ENCODE results near the gene PTPRF.

The PTPRF gene

DNA sequence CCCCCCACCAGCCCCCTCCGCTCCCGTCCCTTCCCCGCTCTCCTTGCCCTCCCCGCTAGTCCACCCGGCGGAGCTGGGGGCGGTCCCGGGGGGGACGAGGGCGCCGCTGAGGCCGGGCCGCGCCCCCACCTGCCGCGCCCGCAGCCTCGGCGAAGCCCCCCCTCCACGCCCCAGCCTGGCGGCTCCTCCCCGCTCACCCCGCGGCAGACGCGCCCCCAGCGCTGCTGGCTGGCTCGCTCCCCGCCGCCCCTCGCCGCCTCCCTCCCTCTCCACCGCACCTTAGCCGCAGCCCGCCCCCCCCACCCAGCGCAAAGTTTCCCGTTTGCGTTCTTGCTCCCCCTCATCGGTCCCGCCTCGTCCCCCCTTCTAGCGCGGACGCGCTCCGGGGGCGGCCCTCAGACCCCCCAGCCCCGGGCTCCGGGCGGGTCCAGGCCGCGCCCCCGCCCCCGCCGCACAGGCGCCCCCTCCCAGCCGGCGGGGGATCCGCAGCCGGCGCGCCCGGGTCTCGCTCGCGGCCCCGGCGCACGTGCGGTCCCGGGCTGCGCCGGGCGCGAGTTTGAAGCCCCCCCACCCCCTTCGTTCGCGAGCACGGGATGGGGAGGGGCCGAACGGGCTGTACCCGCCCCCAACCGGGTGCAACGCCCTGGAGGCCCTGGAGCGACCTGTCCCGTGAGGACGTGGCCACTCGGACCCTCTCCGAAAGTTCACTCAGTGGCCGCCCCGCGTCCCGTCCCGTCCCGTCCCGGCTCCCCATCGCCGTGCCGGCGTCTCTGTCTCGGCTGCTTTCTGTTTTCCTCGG lies 623 bp downstream of the PTPRF start:
- peak overlapping the region; percentile 76 for H3K4me3 ChIP-seq (ENCODE audit: low read length)
- TF ChIP-seq, protein P1, sequence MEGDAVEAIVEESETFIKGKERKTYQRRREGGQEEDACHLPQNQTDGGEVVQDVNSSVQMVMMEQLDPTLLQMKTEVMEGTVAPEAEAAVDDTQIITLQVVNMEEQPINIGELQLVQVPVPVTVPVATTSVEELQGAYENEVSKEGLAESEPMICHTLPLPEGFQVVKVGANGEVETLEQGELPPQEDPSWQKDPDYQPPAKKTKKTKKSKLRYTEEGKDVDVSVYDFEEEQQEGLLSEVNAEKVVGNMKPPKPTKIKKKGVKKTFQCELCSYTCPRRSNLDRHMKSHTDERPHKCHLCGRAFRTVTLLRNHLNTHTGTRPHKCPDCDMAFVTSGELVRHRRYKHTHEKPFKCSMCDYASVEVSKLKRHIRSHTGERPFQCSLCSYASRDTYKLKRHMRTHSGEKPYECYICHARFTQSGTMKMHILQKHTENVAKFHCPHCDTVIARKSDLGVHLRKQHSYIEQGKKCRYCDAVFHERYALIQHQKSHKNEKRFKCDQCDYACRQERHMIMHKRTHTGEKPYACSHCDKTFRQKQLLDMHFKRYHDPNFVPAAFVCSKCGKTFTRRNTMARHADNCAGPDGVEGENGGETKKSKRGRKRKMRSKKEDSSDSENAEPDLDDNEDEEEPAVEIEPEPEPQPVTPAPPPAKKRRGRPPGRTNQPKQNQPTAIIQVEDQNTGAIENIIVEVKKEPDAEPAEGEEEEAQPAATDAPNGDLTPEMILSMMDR (conservative IDR thresholded peaks at IDR 0.05; ENCODE audit: low read length) = no peak
- peak; percentile 20 for DNase-seq (ENCODE audit: low read depth)

DNA sequence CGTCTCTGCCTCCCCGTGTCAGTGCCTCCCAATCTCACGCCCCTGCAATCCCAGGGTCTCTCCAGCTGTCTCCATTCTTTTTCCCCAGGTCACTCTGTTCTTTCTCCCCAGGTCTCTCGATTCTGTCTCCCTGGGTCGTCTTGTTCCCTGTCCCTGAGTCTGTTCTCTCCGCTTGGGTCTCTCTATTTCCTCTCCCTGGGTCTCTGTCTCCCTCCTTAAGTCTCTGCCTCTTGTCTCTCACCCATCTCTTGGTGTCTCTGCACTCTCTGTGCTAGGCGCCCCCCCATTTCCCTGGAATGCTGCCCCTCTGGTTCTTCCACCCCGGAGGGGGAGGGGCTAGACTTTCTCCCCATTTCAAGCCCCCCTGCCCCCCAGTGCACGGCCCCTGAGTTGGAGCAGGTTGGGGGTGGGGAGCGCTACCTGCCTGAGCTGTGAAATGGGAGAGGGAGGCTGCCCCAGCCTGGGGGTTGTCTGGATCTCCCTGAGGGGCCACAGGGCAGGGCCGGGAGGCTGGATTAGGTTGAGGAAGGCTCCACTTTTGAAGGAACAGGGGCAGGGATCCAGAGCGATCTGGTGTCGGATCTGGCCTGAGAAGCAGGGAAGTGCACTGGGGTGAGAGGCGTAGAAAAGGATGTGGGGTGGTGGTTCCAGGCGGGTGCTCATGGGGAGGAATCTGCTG lies 1.4 kb downstream of the PTPRF start:
- H3K4me3 ChIP-seq (ENCODE audit: low read length) = peak overlapping the region; percentile 76
- no peak for DNase-seq (ENCODE audit: low read depth)
- TF ChIP-seq, protein P1 (conservative IDR thresholded peaks at IDR 0.05; ENCODE audit: low read length) = no peak

DNA sequence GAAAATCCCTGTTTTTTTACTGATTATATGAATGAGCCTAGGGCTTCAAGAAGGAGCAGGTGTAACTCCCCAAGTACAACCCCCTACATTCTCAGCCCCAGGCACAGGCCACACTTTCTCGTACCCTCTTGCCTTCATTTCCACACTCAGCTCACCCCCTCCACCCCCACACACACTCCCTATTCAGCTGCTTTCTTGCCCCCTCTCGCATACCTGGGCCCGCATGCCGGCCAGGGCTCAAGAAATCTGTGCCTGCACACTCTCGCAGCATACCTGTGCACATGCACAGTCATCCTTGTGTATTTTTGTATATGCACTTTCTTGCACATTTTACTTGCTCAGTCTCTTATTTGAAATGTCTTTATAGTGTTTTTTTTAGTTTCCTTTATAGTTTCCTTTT lies 2.0 kb downstream of the PTPRF start:
- H3K4me3 ChIP-seq (ENCODE audit: low read length) = peak overlapping the region; percentile 5; the same call in 1 of the 2 replicates
- TF ChIP-seq, protein P1 (conservative IDR thresholded peaks at IDR 0.05; ENCODE audit: low read length) = no peak
- no peak for DNase-seq (ENCODE audit: low read depth)

DNA sequence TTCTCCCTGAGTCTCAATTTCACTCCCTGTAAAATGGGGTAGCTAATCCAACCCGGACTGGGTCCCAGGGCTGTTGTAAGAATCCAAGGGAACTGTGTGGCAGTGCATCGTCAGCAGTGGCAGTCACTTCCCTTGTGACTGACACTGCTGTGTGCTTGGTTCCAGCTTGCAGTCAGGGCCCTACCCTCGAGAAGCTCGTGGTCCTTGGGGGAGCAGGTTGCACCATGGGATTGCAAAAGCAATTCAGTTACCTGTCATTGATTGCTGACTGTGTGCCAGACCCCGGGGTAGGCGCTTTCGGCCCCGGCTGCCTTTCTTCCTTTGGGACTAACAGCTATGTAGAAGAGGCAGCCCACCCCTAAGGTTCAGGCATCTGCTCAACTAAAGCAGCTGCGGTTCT lies 2.9 kb downstream of the PTPRF start:
- TF ChIP-seq, protein P1 (conservative IDR thresholded peaks at IDR 0.05; ENCODE audit: low read length) = no peak
- DNase-seq (ENCODE audit: low read depth) = no peak
- no peak overlapping the region for H3K4me3 ChIP-seq (ENCODE audit: low read length)

DNA sequence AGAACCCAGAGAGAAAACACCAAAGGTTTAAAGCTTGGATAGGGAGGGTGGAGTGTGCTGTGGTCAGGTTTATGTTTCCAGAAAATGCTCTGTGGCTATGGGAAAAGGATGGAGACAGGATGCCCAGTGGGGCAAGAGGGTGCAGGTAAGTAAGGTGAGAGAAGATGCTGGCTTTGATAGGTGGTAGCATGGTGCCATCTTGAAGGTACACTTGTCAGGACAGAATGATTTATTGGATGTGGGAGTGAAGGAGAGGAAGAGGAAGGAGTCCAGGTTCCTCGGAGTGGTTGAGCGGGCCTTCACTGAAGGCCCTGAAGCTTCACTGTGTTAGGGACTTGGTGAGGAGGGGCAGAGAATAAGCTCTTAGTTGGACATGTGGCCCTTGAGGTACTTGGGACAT lies 3.6 kb downstream of the PTPRF start:
- TF ChIP-seq, protein P1 (conservative IDR thresholded peaks at IDR 0.05; ENCODE audit: low read length) = no peak
- no peak for DNase-seq (ENCODE audit: low read depth)
- H3K4me3 ChIP-seq (ENCODE audit: low read length) = no peak overlapping the region

DNA sequence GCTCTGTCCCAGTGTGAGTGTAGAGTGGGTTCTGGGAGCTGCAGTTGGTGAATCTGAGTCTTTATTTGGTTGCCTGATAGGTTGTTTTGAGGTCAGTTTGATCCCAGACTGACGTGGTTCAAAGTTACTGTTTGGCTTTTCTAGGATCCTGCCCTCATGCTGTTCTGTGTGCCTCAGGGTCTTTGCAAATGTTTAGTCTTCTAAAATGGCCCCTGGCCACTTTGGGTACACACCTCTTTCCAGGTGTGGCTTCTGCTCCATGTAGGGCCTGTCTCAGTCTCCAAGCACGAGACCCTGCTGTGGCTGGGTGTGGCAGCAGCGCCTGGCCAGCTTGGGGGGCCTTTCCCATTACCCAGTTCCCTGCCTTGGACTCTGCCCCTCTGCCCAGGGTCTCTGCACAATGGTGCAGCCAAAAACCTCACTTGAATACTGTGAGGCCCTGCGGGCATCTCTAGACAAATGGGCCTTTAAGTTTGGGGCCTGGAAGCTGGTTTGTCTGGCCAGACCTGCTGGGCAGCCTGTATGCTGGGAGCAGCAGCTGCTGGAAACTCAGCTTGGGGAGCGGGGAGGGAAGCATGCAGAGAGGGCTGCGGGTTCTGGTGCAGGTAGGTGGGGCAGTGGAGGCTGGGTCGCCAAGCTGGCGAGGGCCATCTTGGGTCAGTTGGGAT lies 5.6 kb downstream of the PTPRF start:
- no peak overlapping the region for H3K4me3 ChIP-seq (ENCODE audit: low read length)
- DNase-seq (ENCODE audit: low read depth) = no peak
- TF ChIP-seq, protein P1 (conservative IDR thresholded peaks at IDR 0.05; ENCODE audit: low read length) = no peak

All from AG10803 (cell line).